ENCODE data around the gene ADARB2.

ADARB2 gene

DNA sequence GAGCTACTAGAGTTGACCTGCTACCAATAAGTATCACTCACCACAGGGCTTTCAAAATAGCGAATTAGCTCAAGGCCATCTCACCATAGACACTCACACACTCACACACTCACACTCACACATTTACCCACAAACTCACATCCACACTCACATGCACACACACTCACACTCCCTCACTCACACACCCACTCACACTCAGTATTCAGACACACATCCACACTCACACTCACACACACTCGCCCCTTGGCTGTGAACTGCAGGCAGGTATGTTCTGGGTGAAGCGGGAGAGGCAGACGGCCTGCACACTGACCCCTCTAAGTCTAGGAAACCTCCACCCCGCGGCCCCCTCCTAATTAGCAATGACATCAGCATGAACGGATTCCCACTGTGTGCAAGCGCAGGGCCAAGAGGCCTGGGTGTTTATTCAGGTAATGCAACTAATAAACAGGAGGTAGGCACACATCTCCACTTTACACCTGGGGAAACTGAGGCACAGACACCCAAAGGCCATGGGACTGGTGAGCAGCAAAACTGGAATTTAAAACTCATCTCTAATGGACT lies 94.6 kb downstream of the ADARB2 start:
- TF ChIP-seq, protein P1, sequence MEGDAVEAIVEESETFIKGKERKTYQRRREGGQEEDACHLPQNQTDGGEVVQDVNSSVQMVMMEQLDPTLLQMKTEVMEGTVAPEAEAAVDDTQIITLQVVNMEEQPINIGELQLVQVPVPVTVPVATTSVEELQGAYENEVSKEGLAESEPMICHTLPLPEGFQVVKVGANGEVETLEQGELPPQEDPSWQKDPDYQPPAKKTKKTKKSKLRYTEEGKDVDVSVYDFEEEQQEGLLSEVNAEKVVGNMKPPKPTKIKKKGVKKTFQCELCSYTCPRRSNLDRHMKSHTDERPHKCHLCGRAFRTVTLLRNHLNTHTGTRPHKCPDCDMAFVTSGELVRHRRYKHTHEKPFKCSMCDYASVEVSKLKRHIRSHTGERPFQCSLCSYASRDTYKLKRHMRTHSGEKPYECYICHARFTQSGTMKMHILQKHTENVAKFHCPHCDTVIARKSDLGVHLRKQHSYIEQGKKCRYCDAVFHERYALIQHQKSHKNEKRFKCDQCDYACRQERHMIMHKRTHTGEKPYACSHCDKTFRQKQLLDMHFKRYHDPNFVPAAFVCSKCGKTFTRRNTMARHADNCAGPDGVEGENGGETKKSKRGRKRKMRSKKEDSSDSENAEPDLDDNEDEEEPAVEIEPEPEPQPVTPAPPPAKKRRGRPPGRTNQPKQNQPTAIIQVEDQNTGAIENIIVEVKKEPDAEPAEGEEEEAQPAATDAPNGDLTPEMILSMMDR (IDR thresholded peaks at IDR 0.05; ENCODE audit: borderline replicate concordance, control extremely low read depth, extremely low read depth, insufficient read depth, missing control alignments): no peak
- DNase-seq (ENCODE audit: low spot score): no peak
- in situ Hi-C loops (cut with MboI; ENCODE audit: low sequenced_read_pairs, unreplicated experiment): no loop called here

DNA sequence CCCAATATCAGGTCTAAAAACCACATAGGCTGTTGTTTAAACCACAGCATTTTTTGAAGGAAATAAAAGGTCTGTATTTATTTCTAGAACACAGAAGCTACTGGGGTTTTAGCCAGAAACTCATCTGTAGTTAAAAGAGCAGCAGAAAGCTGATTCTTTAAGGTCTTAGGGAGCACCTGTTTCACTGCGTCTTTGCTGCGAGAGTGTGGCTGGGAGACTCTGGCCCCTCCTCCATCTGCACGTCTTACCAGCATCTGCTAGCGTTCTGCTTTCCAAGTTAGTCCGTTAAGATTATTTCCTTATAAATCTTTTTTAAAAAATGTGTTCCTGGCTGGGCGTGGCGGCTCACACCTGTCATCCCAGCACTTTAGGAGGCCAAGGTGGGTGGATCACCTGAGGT lies 95.9 kb downstream of the ADARB2 start:
- TF ChIP-seq, protein P1 (IDR thresholded peaks at IDR 0.05; ENCODE audit: borderline replicate concordance, control extremely low read depth, extremely low read depth, insufficient read depth, missing control alignments): no peak
- in situ Hi-C loops (cut with MboI; ENCODE audit: low sequenced_read_pairs, unreplicated experiment): no loop called here
- DNase-seq (ENCODE audit: low spot score): no peak

DNA sequence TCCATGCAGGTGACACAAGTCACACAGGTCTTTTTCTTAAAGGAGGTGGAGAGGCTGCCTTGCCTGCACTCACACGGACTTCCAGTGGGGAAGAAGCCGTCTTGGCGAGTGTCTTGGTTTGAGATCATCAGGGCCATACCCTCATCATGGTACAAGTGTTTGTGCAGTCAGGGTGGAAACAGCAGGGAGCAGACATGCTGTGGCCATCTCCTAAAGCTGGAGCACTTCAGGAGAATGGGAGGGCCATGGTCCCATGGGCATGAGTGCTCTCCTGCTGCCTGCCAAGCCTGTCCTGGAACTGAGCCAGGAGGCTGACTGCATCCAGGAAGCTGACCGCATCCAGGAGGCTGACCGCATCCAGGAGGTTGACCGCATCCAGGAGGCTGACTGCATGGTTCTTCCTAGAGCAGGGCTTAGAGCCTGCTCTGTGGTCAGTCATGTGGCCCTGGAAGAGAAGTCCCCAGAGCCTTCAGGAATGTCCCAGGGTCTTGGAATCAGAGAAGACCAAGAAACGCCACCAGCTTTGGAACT lies 98.4 kb downstream of the ADARB2 start:
- in situ Hi-C loops (cut with MboI; ENCODE audit: low sequenced_read_pairs, unreplicated experiment): no loop called here
- DNase-seq (ENCODE audit: low spot score): no peak

DNA sequence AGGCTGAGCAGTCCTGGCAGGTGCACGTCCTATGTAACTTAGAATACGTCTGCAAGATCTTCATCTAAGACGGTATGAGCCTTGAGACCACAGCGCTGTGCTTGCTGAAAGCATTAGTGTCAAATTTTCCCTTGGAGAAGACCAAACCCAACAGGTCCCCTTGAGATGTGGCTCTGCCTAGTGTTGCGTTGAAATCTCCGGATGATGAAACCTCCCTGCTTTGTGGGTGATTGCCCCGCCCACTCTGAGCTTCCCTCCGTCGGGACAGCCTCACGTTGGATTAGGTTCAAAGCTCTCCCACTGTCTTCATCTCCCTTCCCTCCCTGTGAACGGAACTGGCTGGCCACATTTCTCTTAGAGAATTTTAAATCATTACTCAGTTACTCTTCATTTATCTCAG lies 102.0 kb downstream of the ADARB2 start:
- TF ChIP-seq, protein P1 (IDR thresholded peaks at IDR 0.05; ENCODE audit: borderline replicate concordance, control extremely low read depth, extremely low read depth, insufficient read depth, missing control alignments): no peak
- no peak for DNase-seq (ENCODE audit: low spot score)
- in situ Hi-C loops (cut with MboI; ENCODE audit: low sequenced_read_pairs, unreplicated experiment): no loop called here

More for the DNA sequence above, 98.4 kb downstream of the ADARB2 start:
- TF ChIP-seq, protein P1 (IDR thresholded peaks at IDR 0.05; ENCODE audit: borderline replicate concordance, control extremely low read depth, extremely low read depth, insufficient read depth, missing control alignments): no peak

DNA sequence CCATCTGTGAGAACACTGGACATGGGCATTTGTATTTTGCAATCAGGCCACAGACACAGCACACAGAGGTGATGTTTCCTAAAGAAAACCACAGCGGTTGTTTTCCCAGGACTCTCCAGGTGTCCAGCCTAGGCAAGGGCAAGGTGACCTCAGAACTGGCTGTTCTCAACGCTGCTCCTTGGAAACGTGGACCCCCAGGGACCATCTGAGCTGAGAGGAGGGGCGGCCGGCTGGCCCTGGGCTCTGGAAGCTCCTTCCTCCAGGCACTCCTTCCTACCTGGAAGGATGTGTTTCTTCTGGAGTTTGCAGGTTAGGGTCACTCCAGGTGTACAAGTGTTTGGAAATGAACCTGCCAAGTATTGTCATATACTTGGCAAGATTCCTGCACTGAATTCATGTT lies 103.1 kb downstream of the ADARB2 start:
- in situ Hi-C loops (cut with MboI; ENCODE audit: low sequenced_read_pairs, unreplicated experiment): no loop called here
- TF ChIP-seq, protein P1 (IDR thresholded peaks at IDR 0.05; ENCODE audit: borderline replicate concordance, control extremely low read depth, extremely low read depth, insufficient read depth, missing control alignments): no peak
- DNase-seq (ENCODE audit: low spot score): no peak

DNA sequence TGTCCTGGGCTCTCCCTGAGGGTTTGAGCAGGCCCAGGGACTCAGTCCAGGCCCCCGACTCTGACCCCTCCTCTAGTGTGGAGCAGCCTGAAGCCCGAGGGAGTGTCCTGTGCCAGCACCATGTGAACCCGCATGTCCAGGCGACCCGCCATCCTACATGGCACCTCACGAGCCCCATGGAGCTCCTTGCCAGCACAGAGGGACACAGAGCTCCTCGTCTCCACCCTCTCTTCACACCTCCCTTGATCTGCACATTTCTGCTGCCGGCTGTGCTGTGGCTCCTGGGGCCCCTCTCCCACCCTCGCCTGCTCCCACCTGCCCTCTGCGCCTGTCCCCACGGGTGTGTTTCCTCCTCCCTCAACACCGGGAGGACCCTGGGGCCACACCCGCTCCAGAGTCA lies 103.5 kb downstream of the ADARB2 start:
- TF ChIP-seq, protein P1 (IDR thresholded peaks at IDR 0.05; ENCODE audit: borderline replicate concordance, control extremely low read depth, extremely low read depth, insufficient read depth, missing control alignments): no peak
- in situ Hi-C loops (cut with MboI; ENCODE audit: low sequenced_read_pairs, unreplicated experiment): no loop called here
- DNase-seq (ENCODE audit: low spot score): no peak

All from GM13976 (cell line).